Stimulated activated CD8-positive, alpha-beta memory T cell treated with anti-CD3 and anti-CD28 coated beads, Interleukin-12 subunit alpha, Interleukin-12 subunit beta, amount 100 ng/mL, for 1 hour (primary cell): Measurements from ENCODE around the gene CDKN2B.
"Not testable (repeated sequence)": the region's sequence is repeated elsewhere in the genome, so short reads cannot be mapped to it uniquely, and the experiment has no call there.

Experiments used
- DNase-seq: peaks from one replicate; pipeline ENCODE4 v3.0.0-alpha.2; 2020; ENCODE audit warnings: low read depth

The CDKN2B gene

DNA sequence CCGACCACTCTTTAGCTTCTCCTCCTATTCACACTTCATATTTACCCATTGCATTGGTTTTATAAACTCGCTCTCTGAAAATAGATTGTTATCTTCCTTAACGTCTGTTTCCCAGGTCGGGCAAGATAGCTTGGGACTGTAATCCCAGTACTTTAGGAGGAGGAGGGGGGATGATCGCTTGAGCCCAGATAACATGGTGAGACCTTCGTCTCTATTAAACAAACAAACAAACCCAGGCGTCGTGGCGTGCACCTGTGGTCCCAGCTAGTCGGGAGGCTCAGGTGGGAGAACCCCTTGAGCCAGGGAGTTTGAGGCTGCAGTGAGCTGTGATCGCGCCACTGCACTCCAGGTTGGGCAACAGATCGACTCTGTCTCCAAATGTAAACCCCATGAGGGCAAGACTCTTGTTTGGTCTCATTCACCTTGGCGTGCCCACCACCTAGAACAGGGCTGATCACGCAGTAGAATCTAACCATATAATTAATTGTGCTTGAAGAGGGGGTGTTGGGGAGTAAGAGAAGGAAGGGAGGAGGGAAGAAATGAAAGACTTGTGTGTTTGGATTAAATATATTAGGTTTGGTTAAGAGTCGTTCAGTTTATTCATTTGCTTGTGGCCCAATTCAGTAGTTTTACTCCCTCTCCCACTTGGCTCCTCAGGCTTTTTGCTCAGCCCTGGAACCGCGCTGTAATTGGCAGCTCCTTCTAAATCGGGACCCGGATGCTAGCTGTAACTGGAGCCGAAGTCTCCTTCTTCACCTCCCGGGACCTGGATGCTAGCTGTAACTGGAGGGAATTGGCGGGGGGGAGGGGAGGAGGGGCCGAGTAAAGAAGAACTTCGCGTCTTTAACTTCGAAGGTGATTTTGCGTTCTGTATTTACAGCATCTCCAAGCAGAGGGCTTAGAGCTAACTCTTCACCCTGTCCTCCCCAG is 39.8 kb downstream of the CDKN2B start:
- DNase-seq = no peak

DNA sequence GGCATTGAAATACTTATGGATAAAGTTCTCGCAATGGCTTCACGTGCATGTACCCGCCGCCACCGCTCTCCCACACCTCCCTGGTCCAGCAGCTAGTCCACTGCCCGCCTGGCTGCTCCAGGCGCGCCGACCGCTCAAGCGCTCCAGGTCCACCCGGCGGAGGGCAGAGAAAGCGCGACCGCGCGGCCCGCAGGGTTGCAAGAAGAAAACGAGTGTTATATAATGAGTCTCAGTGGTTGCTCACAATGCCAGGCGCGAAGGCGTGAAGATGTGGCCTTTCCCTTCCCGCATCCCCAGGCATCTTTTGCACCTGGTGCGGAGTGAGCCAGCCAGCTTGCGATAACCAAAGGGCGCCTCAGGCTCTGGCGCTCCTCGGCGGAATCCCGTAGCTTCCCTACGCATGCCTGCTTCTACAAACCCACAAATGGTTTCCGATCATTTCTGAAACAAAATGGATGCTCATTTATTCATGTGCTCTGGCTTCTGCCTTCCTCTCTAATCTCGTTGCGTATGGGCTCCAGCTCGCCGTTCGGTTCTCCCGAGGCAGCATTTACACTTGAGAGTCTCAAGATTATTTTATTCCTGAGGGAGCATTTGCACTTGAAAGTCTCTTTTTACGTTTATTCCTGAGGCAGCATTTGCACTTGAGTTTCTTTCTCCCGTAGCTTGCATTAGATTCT is 40.6 kb downstream of the CDKN2B start:
- no peak for DNase-seq

DNA sequence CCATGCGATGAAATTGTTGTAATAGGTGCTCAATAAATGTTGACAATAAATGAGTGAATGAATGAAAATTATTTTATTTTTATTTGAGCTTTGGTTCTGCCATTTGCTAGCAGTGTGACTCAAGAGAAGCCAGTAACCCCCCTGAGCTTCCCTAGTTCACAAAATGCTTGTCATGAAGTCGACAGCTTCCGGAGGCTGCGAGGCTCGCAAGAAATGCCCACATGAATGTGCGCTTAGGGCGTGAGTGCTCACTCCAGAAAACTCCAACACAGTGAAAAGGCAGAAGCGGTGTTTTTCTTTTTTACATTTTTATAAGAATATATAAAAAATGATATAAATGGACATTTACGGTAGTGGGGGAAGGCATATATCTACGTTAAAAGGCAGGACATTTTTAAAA is 41.4 kb downstream of the CDKN2B start:
- no peak for DNase-seq

DNA sequence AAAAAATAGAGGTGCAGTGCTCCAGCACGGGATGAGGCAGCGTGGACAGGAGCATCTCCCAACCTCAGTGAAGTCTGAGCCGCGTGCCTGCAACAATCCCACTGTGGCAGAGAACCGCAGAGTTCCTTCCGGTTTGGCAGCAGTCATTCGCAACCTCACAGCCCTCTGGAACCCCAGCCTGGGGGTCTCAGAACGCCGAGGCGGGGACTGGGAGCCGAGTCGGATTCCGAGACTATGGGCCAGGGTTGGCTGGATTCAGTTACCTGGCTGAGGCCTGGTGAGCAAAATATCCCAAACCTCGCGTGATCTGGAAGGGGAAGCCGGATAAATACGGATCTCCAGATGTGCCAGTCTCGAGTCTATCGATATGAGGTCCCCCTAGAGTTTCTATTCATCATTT is 41.9 kb downstream of the CDKN2B start:
- no peak for DNase-seq

DNA sequence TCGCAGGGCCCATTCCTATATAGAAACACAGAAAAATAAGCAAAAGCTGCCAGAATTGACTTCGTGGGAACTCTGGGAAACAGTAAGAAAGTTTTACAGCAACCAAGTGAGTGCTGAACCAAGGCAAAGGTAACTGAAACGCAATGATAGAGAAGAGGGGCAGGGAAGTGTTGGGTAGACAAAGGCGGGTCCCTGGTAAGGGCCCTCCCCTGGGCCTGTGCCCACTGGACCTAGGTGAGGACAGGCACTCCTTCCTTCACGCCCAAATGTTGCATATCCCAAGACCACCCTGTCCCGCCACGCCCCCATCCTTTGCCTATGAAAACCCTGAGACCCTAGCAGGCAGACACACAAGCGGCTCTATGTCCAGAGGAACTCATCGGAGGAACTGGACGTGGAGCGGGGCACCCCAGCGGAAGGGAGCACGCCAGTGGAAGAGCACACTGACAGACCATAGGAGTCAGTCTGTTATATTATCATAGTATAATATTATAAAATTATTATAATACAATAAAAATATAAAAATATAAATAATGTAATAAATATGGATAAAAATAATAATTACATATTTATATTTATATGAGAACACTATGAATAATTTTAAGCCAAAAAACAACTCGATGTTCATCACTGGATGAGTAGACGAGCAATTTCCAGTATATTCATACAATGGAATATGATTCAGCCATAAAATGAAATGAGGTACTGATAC is 42.8 kb downstream of the CDKN2B start:
- DNase-seq = no peak

DNA sequence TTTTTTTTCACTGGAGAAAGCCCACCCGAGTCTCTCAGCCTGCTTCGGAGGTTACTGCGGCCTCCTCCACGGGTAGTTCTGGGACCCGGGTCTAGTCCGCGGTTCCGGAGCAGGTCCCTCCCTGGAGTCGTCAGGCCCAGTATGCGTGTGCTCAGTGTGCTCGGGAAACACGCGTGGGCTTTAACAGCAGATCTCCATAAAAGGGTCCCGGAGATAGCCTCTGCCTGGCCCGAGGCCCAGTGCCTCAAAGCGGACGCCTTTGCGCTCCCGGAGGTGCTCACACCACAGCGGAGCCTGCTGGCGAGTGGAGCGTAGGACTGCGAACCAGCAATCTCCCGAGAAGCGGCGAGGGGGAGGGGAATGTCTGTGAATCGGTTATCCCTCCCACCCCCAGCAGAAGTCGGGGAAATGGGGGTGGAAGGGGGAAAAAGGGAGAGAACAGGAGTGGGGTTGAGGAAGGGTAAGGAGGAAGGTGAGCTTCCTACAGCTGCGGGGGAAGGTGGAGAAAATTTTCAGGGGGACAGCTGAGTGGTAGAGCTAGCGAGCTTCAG is 43.6 kb downstream of the CDKN2B start:
- DNase-seq = no peak

DNA sequence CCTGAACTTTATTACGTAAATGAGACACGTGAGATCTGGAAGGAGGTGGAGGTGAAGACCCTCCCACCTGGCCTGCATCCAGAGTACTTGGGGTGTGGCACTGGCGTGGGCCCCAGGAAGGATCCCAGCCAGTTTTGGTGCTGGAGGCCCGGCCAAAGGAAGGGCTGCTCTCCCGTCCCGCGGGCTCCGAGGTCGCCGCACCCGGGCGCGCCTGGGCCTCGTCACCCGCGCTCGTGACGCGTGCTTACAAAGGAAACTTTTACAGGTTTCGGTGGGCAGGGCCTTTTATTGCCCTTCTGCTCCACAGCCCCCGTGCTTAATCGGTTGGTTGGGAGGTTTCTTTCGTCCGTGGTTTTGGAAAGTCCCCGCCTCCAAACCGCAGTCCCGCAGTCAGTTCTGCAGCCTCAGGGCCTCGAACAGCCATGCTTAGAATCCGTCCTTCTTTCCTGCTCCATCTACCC is 44.1 kb downstream of the CDKN2B start:
- no peak for DNase-seq

DNA sequence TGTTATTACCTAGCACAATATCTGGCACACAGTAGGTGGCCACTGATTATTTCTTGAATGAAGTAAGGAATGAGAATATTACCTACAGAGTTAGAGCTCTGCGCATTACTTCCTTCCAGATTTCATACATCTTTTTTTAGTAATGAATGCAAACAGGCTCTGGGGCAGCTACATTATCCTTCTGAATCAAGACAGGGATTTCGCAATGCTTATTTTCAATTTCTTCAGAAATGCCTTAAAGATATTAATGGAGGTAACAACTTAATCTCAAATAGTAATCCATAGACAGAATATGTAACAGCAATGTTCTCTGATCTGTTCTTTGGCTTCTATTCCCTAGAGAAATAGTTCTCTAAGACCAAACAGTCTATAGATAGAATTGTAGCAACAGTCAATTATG is 47.5 kb downstream of the CDKN2B start:
- no peak for DNase-seq

DNA sequence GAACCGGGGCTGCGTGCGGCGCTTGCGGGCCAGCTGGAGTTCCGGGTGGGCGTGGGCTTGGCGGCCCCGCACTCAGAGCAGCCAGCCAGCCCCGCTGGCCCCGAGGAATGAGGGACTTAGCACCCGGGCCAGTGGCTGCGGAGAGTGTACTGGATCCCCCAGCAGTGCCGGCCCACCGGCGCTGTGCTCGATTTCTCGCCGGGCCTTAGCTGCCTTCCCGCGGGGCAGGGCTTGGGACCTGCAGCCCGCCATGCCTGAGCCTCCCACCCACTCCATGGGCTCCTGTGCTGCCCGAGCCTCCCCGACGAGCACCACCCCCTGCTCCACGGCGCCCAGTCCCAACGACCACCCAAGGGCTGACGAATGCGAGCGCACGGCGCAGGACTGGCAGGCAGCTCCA is 49.8 kb downstream of the CDKN2B start:
- not testable (repeated sequence) for DNase-seq

DNA sequence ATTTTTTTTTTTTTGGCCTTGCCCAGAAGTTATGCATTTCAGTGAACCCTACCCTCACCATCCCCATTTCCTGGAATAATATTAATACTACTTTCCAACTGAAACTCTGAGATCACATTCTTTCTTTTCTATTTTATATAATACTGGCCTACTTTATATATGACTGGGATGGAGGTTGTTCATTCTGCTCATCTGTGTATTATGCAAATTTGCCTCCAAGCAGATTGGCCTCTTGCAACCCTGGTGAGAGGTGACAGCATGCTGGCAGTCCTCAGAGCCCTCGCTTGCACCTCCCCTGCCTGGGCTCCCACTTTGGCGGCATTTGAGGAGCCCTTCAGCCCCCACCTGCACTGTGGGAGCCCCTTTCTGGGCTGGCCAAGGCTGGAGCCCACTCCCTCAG is 50.3 kb downstream of the CDKN2B start:
- DNase-seq = no peak
